ENCODE measurements around the gene MAGI1. TPM values are rescaled to one million over a fixed set of nuclear protein-coding genes. Genes with fewer than 3 reads are reported as not detected.
"Not testable (repeated sequence)": the region's sequence is repeated elsewhere in the genome, so short reads cannot be mapped to it uniquely, and the experiment has no call there.

The MAGI1 gene
- total RNA-seq, 2 experiments from 2014 or later: not detected

DNA sequence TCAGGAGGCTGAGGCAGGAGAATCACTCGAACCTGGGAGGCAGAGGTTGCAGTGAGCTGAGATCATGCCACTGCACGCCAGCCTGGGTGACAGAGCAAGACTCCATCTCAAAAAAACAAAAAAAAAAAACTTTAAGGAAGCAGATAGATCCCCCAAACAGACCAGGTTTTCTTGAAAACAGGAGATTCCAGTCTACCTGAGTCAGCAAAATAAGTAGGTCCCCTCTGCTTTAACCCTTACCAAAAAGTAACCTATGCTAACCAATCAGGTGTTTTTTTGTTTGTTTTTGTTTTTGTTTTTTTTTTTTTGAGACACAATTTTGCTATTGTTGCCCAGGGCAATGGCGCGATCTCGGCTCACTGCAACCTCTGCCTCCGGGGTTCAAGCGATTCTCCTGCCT lies 179.1 kb downstream of the MAGI1 start:
- CTCF ChIA-PET: interaction anchor here (0.6 kb wide), 1 partner anchor 792 kb away, joined by 8 read pairs; no protein-coding TSS in a partner anchor
- DNase-seq; H3K9me3 Mint-ChIP-seq; H3K27me3 Mint-ChIP-seq (ENCODE audit: low read depth); H3K4me3 Mint-ChIP-seq; H3K36me3 Mint-ChIP-seq (ENCODE audit: low read depth); intact Hi-C loops (cut with micrococcal nuclease); H3K27ac Mint-ChIP-seq; H3K4me1 Mint-ChIP-seq (ENCODE audit: low read depth): not testable (repeated sequence)

- intact Hi-C loops (cut with micrococcal nuclease): no loop called here
- DNase-seq: no peak
- H3K27ac Mint-ChIP-seq: no peak overlapping the region
- H3K4me1 Mint-ChIP-seq (ENCODE audit: low read depth): no peaks in the 10 kb centered on the region
- H3K4me3 Mint-ChIP-seq: no peak overlapping the region
- CTCF ChIA-PET: no interaction called here
- peaks cover 7% of the 10 kb centered on the region for H3K9me3 Mint-ChIP-seq
- no peaks in the 10 kb centered on the region for H3K27me3 Mint-ChIP-seq (ENCODE audit: low read depth)
- H3K36me3 Mint-ChIP-seq (ENCODE audit: low read depth): no peaks in the 10 kb centered on the region
Observed at GRCh38 chr3:65858749-65859148, 180.0 kb downstream of the MAGI1 start.

DNA sequence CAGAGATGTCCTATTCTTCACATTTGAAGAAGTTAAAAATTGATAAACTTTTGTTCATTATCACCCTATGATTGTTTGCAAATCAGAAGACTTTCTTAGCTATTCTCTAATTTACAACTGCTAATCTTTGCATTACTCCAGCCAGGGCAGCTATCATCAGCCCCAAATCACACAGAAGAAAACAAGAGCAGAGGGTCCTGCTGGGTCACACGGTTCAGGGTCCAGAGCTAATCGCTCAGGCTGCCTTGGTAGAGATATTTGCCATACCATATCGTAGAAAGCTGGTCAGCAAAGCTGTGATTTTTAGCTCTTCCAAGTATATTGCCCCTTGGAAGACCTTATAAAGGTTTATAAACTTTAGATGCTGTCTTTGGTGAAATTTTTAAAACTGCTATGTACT lies 181.4 kb downstream of the MAGI1 start:
- Mint-ChIP-seq H3K36me3 (ENCODE audit: low read depth) (no peaks in the 10 kb centered on the region), H3K9me3 (peaks cover 6% of the 10 kb centered on the region), H3K4me1 (ENCODE audit: low read depth) (no peaks in the 10 kb centered on the region), H3K27me3 (ENCODE audit: low read depth) (no peaks in the 10 kb centered on the region), H3K27ac (no peak overlapping the region), H3K4me3 (no peak overlapping the region)
- intact Hi-C loops (cut with micrococcal nuclease): no loop called here
- CTCF ChIA-PET: no interaction called here
- no peak for DNase-seq

DNA sequence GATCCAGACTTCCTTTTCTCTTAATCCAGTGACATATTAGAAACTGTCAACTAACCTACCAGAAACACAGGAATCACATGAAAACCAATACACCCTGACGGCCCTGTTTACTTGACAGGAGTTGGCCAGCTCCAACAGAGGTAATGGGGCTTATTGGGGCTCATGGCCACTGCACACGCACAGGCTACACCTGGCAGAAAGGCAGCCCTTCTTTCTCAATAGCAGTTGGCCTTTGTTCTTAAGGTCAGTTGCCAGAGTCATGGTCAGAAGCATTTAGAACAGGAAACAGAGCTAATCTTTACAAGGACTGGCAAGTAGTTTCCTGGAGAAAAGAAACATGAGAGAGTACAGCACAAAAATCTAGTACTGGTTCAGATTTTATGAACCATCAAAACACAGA lies 181.8 kb downstream of the MAGI1 start:
- Mint-ChIP-seq H3K4me3 (no peak overlapping the region), H3K27ac (no peak overlapping the region), H3K9me3 (peaks cover 5% of the 10 kb centered on the region), H3K4me1 (ENCODE audit: low read depth) (no peaks in the 10 kb centered on the region), H3K36me3 (ENCODE audit: low read depth) (no peaks in the 10 kb centered on the region), H3K27me3 (ENCODE audit: low read depth) (no peaks in the 10 kb centered on the region)
- intact Hi-C loops (cut with micrococcal nuclease): no loop called here
- CTCF ChIA-PET: no interaction called here
- DNase-seq: no peak

GRCh38 chr3:65855370-65856100 lies 183.2 kb downstream of the MAGI1 start:
- H3K36me3 Mint-ChIP-seq (ENCODE audit: low read depth): no peaks in the 10 kb centered on the region
- H3K9me3 Mint-ChIP-seq: peaks cover 5% of the 10 kb centered on the region
- no peaks in the 10 kb centered on the region for H3K4me1 Mint-ChIP-seq (ENCODE audit: low read depth)
- CTCF ChIA-PET: no interaction called here
- H3K27ac Mint-ChIP-seq: no peak overlapping the region
- intact Hi-C loops (cut with micrococcal nuclease): no loop called here
- DNase-seq: no peak
- H3K4me3 Mint-ChIP-seq: no peak overlapping the region
- no peaks in the 10 kb centered on the region for H3K27me3 Mint-ChIP-seq (ENCODE audit: low read depth)

DNA sequence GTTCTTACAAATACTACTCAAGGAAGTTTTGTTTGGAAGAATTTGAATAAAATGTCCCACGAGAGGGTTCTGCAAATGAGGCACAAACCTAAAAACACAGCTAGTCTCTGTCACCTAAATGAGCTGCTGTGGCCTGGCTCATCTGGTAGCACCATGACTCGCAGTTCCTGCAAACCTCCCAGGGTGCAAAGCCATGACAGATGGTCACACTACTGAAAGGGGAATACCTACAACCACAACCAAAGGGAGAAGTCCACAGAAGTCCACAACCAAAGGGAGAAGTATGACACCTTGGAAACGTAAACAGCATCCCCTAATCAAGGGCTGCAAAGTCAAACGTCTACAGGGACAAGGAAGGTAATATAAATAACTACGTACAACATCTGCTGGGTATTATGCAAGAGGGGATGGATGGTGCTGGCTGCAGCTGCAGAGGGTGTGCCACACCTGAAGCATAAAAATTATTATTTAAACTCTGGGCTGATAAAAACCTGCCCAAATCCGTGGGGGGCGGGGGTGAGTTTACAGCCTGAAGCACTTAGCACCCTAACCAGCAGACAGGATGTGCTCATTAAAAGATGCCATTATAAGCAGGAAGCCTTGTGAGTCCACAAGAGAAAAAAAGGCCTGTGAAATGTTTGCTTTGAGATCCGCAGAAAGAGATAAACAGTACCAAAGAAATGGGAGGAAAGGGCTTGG lies 184.0 kb downstream of the MAGI1 start:
- Mint-ChIP-seq H3K4me3 (no peak overlapping the region), H3K9me3 (peaks cover 5% of the 10 kb centered on the region), H3K27ac (no peak overlapping the region), H3K27me3 (ENCODE audit: low read depth) (no peaks in the 10 kb centered on the region), H3K36me3 (ENCODE audit: low read depth) (no peaks in the 10 kb centered on the region), H3K4me1 (ENCODE audit: low read depth) (no peaks in the 10 kb centered on the region)
- CTCF ChIA-PET: no interaction called here
- intact Hi-C loops (cut with micrococcal nuclease): no loop called here
- no peak for DNase-seq

DNA sequence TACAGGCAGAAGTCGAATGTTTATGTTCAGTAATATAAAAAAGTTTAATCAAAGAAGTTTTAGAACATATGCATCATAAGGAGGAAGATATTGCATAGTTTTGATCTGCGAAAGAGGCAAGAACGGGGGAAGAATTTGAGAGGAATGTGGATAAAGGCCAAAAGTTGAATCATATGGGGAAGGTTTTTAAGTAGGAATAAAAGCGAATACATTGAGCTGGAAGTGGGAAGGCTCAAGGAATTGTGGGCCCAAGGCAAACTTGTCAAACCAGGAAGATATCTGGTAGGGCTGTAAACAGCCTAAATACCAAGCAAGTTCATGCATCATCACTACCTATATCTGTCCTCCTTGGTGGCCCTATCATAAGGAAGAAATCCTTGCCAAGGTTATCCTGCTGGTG lies 186.9 kb downstream of the MAGI1 start:
- intact Hi-C loops (cut with micrococcal nuclease): no loop called here
- CTCF ChIA-PET: no interaction called here
- H3K36me3 Mint-ChIP-seq (ENCODE audit: low read depth): no peaks in the 10 kb centered on the region
- H3K4me3 Mint-ChIP-seq: no peak overlapping the region
- H3K27ac Mint-ChIP-seq: no peak overlapping the region
- no peak for DNase-seq
- peaks cover 5% of the 10 kb centered on the region for H3K9me3 Mint-ChIP-seq
- H3K27me3 Mint-ChIP-seq (ENCODE audit: low read depth): no peaks in the 10 kb centered on the region
- H3K4me1 Mint-ChIP-seq (ENCODE audit: low read depth): no peaks in the 10 kb centered on the region

DNA sequence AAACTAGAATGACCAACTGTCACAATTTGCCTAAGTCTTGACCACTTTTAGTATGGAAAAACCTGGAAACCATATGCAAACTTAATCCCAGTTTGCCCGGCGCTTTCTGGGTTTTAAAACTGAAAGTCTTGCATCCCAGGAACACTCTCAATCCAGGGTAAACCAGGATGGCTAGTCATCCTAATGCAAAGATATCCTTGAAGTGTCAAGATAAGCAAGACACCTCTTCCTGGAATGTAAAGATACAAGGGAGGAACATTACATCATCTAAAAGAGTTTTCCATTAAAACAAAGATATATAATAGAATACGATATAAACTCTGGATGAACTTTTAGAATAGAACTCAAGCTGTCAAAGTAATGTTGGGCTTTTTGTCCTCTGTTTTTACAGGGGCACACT lies 188.5 kb downstream of the MAGI1 start:
- Mint-ChIP-seq H3K4me1 (ENCODE audit: low read depth) (no peaks in the 10 kb centered on the region), H3K9me3 (peaks cover 2% of the 10 kb centered on the region), H3K27me3 (ENCODE audit: low read depth) (no peaks in the 10 kb centered on the region), H3K27ac (no peak overlapping the region), H3K36me3 (ENCODE audit: low read depth) (no peaks in the 10 kb centered on the region), H3K4me3 (no peak overlapping the region)
- CTCF ChIA-PET: interaction anchor here (0.9 kb wide), 1 partner anchor 14 kb away, joined by 3 read pairs; no protein-coding TSS in a partner anchor
- intact Hi-C loops (cut with micrococcal nuclease): no loop called here
- no peak for DNase-seq

DNA sequence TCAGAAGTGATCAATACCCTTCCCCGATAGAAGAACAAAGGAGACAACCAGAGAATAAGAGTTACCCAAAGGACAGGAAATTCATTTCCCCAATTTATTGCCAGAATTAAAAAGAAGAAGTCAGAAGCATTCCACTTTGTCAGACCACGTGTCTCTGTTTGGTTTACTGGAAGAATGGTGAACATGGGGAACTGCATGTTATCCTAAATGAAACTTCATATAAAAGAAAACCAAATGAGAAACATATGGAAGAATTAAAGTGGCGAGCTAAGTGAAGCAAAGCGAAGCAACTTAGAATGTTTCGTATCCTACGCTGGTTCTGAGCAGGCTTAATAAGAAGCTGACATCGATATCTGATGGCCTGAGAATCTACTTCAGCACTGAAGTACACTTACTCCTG lies 190.7 kb downstream of the MAGI1 start:
- no peak for DNase-seq
- H3K4me1 Mint-ChIP-seq (ENCODE audit: low read depth): no peaks in the 10 kb centered on the region
- H3K4me3 Mint-ChIP-seq: no peak overlapping the region
- no peaks in the 10 kb centered on the region for H3K27me3 Mint-ChIP-seq (ENCODE audit: low read depth)
- no peaks in the 10 kb centered on the region for H3K36me3 Mint-ChIP-seq (ENCODE audit: low read depth)
- H3K9me3 Mint-ChIP-seq: no peaks in the 10 kb centered on the region
- no peak overlapping the region for H3K27ac Mint-ChIP-seq
- CTCF ChIA-PET: no interaction called here
- intact Hi-C loops (cut with micrococcal nuclease): no loop called here

- intact Hi-C loops (cut with micrococcal nuclease): no loop called here
- no peaks in the 10 kb centered on the region for H3K4me1 Mint-ChIP-seq (ENCODE audit: low read depth)
- no peak overlapping the region for H3K4me3 Mint-ChIP-seq
- H3K27ac Mint-ChIP-seq: no peak overlapping the region
- DNase-seq: no peak
- no peaks in the 10 kb centered on the region for H3K36me3 Mint-ChIP-seq (ENCODE audit: low read depth)
- CTCF ChIA-PET: no interaction called here
- H3K27me3 Mint-ChIP-seq (ENCODE audit: low read depth): no peaks in the 10 kb centered on the region
- no peaks in the 10 kb centered on the region for H3K9me3 Mint-ChIP-seq
Observed at GRCh38 chr3:65846936-65847335, 191.8 kb downstream of the MAGI1 start.

DNA sequence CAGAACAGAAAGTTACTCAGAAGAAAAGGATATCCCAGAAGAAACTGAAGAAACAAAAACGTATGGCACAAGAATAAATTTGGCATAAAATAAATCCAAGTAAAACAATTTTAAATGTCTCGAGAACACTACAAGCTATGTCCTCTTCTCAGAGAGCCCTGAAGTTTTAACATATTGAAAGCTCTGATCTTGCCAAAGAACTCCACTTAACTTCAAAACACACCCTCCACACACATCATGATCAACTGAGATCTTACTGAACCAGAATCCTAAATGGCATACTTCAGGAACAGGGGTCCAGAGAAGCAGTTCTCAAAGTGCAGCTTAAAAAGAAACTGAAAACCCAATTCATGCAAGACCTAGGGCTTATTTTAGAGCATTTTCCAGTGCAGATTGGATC lies 194.3 kb downstream of the MAGI1 start:
- DNase-seq: no peak
- Mint-ChIP-seq H3K4me1 (ENCODE audit: low read depth) (no peaks in the 10 kb centered on the region), H3K27me3 (ENCODE audit: low read depth) (no peaks in the 10 kb centered on the region), H3K27ac (no peak overlapping the region), H3K36me3 (ENCODE audit: low read depth) (no peaks in the 10 kb centered on the region), H3K9me3 (no peaks in the 10 kb centered on the region), H3K4me3 (no peak overlapping the region)
- intact Hi-C loops (cut with micrococcal nuclease): no loop called here
- CTCF ChIA-PET: no interaction called here

GRCh38 chr3:65843732-65844131 lies 195.0 kb downstream of the MAGI1 start:
- Mint-ChIP-seq H3K36me3 (ENCODE audit: low read depth) (no peaks in the 10 kb centered on the region), H3K4me3 (no peak overlapping the region), H3K27ac (no peak overlapping the region), H3K4me1 (ENCODE audit: low read depth) (no peaks in the 10 kb centered on the region), H3K9me3 (no peaks in the 10 kb centered on the region), H3K27me3 (ENCODE audit: low read depth) (no peaks in the 10 kb centered on the region)
- intact Hi-C loops (cut with micrococcal nuclease): no loop called here
- no peak for DNase-seq
- CTCF ChIA-PET: no interaction called here

GRCh38 chr3:65837604-65838003 lies 201.1 kb downstream of the MAGI1 start:
- peaks cover 2% of the 10 kb centered on the region for H3K9me3 Mint-ChIP-seq
- intact Hi-C loops (cut with micrococcal nuclease): no loop called here
- no peaks in the 10 kb centered on the region for H3K4me1 Mint-ChIP-seq (ENCODE audit: low read depth)
- H3K27ac Mint-ChIP-seq: no peak overlapping the region
- H3K36me3 Mint-ChIP-seq (ENCODE audit: low read depth): no peaks in the 10 kb centered on the region
- no peak for DNase-seq
- no peak overlapping the region for H3K4me3 Mint-ChIP-seq
- H3K27me3 Mint-ChIP-seq (ENCODE audit: low read depth): no peaks in the 10 kb centered on the region
- CTCF ChIA-PET: no interaction called here
